RWPE1 (cell line): Measurements from ENCODE around the gene PMEL.
"Not testable (repeated sequence)": the region's sequence is repeated elsewhere in the genome, so short reads cannot be mapped to it uniquely, and the experiment has no call there.

ENCODE experiments used
- CTCF ChIA-PET: fragments of 350-600 bp; sonication (Branson Sonifier 250); formaldehyde crosslinking; extraction: SDS; loops from one replicate; lab custom pipeline; 2021; lab: Yijun Ruan, JAX
- POLR2A ChIA-PET: fragments of 400-600 bp; formaldehyde crosslinking; extraction: SDS; loops from one replicate; lab custom pipeline; 2020; ENCODE audit warnings: antibody characterized with exemption; ENCODE audit not compliant: low non-redundant PET; lab: Yijun Ruan, JAX
- DNase-seq: peaks from one replicate; pipeline ENCODE4 v3.0.0; 2012; ENCODE audit warnings: low spot score
- H3K27ac ChIP-seq: fragments of 450-650 bp; 2 replicates; pipeline ENCODE4 v1.5.1; 2017
- TF ChIP-seq, protein P1 (sequence below): fragments of 450-650 bp; conservative IDR thresholded peaks from 2 replicates; pipeline ENCODE4 v1.5.1; 2017; ENCODE audit warnings: low read depth, mild to moderate bottlenecking

PMEL gene

DNA sequence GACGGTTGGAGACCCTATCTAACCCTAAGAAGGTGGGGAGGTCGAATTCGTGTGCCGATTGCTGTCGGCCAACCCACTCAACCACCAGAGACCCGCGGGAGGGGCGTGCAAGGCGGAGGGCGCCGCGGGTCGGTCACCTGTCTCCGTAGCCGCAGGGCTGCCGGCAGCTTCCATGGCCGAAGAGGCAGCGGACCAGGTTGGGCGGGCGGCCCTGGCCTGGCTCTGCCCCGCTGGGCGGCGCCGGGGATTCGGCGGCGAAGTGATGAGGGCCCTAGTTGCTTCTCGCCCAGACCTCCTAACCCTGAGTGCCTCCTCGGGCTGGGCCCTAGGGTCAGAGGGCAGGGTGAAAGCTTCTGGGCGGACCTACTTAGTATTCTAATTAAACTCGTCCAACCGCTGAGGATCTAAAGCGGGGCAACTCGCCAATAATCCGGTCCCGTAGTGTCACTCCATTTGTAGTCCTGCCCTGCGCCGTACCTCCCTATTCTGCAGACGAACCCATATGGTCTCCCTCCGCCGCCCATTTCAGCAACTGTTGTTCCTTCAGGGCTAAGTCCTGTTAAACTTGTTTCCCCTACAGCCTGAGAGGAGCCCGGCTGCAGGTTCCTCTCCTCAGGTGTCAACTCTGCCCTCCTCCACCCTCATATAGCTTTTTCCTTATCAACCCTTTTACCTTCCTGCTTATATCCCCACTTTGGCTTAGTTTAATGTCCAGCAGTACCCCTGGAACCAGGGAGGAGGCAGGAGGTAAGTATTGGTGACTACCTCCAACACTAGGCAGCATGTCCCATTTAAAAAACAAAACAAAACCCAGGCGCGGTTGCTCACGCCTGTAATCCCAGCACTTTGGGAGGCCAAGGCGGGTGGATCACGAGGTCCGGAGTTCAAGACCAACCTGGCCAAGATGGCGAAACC lies 38.0 kb downstream of the PMEL start, which contains the start of gene PYM1:
PYM1 (minus strand) TSS at position 307 of the 915 bp plus-strand sequence; CDS start at position 174, 133 bp downstream.
- ChIA-PET CTCF (interaction anchor here (0.5 to 2.4 kb wide), 3 partner anchors 12 to 119 kb away, joined by 3 to 18 read pairs (median 4); no protein-coding TSS in a partner anchor), POLR2A (interaction anchor here (0.6 to 1.2 kb wide), 4 partner anchors 9 to 110 kb away, joined by 3 to 4 read pairs (median 4); partner anchors contain the start of genes ORMDL2 and SARNP)
- TF ChIP-seq, protein P1, sequence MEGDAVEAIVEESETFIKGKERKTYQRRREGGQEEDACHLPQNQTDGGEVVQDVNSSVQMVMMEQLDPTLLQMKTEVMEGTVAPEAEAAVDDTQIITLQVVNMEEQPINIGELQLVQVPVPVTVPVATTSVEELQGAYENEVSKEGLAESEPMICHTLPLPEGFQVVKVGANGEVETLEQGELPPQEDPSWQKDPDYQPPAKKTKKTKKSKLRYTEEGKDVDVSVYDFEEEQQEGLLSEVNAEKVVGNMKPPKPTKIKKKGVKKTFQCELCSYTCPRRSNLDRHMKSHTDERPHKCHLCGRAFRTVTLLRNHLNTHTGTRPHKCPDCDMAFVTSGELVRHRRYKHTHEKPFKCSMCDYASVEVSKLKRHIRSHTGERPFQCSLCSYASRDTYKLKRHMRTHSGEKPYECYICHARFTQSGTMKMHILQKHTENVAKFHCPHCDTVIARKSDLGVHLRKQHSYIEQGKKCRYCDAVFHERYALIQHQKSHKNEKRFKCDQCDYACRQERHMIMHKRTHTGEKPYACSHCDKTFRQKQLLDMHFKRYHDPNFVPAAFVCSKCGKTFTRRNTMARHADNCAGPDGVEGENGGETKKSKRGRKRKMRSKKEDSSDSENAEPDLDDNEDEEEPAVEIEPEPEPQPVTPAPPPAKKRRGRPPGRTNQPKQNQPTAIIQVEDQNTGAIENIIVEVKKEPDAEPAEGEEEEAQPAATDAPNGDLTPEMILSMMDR = no peak
- peak within 1 kb of the TSS; percentile 99 for H3K27ac ChIP-seq
- peak; percentile 69 for DNase-seq

DNA sequence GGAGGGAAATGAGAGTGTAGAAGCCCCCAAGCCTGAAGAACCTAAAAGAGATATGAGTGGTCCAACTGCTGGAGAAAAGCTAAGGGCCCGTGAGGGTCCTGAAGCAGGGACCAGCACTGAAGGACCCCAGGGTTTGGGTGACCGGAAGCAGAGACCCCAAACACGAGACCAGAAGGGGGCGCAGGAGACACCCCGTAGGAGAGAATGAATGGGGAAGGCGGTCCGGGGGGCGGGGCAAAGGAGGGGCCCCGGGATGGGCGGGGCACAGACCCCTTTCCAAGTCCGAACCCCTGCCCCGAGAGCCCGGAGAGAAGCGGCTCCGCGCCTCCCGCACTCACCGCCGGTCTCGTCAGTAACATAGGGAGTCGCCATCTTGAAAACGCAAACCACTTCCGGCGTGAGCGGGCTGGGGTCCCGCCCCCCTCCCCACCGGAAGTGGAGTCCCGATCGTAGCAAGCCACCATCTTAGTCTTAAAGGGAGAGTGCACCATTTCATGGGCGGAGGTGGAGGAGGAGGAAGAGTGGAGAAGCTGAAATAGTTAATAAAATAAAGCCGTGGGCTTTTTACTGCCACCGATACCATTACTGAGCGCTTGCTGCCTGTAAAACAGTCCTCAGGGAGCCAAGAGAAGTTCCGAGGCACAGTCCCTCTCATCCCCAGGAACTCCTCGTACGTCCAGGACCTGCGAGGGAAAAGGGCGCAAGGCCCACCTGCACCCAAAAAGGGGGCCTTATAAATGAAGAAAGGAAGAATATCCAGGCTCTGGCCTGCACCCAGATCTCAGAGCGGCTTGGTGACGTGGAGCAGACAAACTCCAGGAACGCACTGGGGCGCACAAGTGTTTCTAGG lies 38.9 kb downstream of the PMEL start:
- DNase-seq = peak; percentile 95
- CTCF ChIA-PET = interaction anchor here (0.5 to 2.4 kb wide), 12 partner anchors 12 to 154 kb away, joined by 3 to 18 read pairs (median 4); no protein-coding TSS in a partner anchor
- POLR2A ChIA-PET = interaction anchor here (0.9 to 2.3 kb wide), 5 partner anchors 10 to 110 kb away, joined by 3 to 20 read pairs (median 4); partner anchors contain the start of genes DNAJC14 and SARNP
- H3K27ac ChIP-seq = peak overlapping the region; percentile 99
- TF ChIP-seq, protein P1 = peak; percentile 87

DNA sequence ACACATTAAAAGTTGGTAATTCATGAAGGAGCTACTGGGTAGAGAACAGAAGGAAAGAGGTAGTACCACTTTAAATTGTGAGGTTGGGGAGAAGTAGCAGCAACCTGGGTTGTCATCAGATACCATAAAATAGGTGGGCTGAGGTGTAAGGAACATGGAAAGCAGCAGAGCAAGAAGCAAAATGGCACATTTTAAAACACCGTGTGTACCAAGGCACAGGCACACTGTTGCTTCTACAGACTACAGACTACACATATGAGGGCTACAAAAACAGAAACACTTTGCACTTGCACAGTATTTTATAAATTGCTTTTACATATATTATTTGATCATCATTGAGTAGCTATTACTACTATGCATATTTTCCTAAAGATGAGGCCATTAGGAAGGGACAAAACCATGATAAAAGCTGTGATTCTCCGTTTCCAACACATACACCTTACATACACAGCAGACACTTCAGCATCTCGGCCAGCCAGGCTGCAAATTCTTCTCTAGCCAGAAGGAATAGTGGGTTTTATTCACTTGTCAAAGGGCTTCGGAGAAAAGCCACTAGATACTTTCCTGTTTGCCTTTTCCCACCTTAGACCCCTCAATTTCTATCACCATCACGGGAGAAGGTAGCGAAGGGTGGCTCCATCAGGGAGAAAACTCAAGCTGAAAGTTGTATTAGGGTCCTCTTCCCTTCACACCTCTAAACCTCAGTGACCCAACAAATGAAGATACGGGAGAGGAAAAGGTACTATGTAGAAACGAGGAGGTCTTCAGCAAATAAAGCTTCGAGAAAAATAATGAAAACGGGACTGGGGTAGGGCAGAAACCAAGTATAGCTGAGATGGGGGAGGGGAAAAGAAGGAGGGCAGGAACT lies 39.7 kb downstream of the PMEL start:
- POLR2A ChIA-PET = interaction anchor here (1.2 to 2.3 kb wide), 2 partner anchors 12 to 97 kb away, joined by 3 to 20 read pairs; partner anchors contain the start of gene DNAJC14
- H3K27ac ChIP-seq = peak overlapping the region; percentile 99
- CTCF ChIA-PET = interaction anchor here (0.5 to 2.4 kb wide), 13 partner anchors 13 to 155 kb away, joined by 3 to 18 read pairs (median 4); no protein-coding TSS in a partner anchor
- no peak for DNase-seq
- TF ChIP-seq, protein P1 = no peak

DNA sequence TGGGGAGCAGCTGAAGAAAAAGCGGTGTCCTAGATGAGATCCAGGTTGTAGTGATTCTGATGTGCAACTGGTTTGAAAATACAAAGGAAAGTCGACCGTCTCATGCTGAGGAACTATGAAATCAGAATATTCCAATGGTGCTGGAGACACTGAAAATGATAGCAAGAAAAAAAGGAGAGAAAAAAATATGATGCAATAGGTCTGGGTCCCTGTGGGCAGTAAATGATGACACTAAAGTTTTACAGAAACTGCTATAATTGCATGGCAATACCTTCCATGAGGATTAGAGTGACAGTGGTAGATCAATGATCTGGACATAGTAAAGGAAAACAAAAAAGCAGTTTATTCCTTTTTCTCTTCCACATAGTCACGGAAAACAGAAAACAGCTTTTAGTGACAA lies 40.5 kb downstream of the PMEL start:
- H3K27ac ChIP-seq = no peak overlapping the region
- DNase-seq = no peak
- TF ChIP-seq, protein P1 = no peak
- CTCF ChIA-PET = interaction anchor here (0.6 to 1.6 kb wide), 4 partner anchors 93 to 1941 kb away, joined by 4 to 6 read pairs (median 4); no protein-coding TSS in a partner anchor
- POLR2A ChIA-PET = interaction anchor here (2.3 kb wide), 1 partner anchor 96 kb away, joined by 20 read pairs; the partner anchor contains the start of gene DNAJC14

DNA sequence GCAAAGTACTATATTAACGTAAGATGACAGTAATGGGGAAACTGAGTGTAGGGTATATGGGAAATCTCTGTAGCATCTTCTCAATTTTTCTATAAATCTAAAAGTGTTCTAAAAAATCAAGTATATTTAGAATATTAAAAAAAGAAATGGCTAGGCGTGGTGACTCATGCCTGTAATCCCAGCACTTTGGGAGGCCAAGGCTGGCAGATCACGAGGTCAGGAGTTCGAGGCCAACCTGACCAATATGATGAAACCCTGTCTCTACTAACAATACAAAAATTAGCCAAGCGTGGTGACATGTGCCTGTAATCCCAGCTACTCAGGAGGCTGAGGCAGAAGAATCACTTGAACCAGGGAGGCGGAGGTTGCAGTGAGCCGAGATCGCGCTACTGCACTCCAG lies 42.2 kb downstream of the PMEL start:
- DNase-seq, H3K27ac ChIP-seq, POLR2A ChIA-PET, CTCF ChIA-PET: not testable (repeated sequence)
